Measurements from ENCODE around the gene PKD2L1.
"Not testable (repeated sequence)": the region's sequence is repeated elsewhere in the genome, so short reads cannot be mapped to it uniquely, and the experiment has no call there.

Gene PKD2L1

DNA sequence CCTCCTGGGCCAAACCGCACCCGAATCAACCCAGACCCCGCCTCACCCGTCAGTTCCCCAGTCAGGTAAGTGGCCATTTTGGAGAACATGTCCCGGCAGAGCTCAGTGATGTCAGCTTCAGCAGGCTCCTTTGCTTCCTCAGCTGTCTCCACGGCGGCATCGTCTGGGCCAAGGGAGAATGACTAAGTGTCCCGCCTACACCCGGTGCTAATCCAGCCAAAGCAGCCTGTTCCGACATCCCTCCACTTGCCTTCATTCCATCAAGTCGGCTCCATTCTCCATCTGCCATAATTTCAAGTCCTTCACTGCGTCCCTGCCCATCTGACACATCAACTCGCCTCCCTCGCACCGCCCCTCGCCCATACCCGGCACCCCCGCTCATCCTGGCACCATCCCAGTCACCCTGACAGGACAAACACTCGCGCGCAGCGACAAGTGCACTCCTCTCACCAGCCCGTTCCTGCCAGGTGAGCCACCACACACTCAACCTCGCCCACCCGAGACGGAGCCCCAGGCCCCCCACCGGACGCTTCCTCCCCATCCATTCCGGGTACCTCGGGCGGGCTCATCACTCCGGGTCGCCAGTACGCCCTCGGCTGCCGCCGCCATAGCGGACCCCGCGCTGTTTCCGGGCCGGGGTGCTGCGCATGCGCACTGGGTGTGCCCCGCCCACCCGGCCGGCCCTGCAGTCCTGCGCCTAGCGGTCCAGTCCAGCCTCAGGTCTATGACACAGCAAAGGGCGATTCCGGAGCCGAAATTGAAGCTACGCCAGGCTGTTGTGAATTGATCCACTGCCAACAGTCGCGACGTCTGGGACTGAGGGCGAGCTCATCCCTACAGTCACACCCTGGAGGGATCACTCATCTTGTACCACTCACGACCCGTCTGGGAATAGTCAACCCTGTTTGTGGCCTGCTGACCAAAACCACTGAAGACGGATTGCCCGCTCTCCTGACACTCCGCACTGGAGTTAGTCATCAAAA, 43.7 kb downstream of the PKD2L1 start, which contains the start of gene BLOC1S2:
Gene BLOC1S2, minus strand, starts transcription at position 630 of the 983 bp plus-strand sequence. Its CDS starts 21 bp downstream, at position 609.
- DNase-seq (ENCODE audit: low read depth in 2 of 2), result peak; percentile 81 to 82

DNA sequence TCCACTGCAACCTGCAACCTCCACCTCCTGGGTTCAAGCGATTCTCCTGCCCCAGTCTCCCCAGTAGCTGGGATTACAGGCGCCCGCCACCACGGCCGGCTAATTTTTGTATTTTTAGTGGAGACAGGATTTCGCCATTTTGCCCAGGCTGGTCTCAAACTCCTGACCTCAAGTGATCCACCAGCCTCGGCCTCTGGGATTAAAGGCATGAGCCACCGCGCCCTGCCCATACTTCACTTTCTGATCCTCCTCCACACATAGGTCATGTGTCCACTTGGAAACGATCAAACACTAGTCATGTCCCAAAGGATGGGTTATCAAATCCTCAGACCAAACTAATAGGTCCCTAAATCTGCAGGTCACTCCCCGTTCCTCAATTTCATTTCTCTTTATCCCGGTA, 44.7 kb downstream of the PKD2L1 start:
- not testable (repeated sequence) for DNase-seq (ENCODE audit: low read depth in 2 of 2)

DNA sequence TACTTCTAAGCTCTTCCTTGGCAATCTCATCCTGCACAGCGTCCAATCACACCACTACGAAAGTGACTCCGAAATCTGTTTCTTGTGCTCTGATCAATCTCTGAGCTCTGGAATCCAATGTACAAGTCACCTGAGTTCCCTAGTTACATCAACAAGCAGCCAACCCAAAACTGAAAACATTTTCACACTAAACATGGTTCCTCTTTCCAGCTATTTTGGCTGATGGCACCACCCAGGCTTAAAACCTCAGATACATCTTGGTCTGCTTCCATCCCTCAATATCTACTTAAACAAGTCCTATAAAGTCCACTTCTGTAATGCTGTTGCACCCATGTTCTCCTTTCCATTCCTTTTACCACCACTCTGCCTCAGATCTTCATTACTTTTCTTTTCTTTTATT, 47.1 kb downstream of the PKD2L1 start:
- DNase-seq (ENCODE audit: low read depth in 2 of 2), result no peak

DNA sequence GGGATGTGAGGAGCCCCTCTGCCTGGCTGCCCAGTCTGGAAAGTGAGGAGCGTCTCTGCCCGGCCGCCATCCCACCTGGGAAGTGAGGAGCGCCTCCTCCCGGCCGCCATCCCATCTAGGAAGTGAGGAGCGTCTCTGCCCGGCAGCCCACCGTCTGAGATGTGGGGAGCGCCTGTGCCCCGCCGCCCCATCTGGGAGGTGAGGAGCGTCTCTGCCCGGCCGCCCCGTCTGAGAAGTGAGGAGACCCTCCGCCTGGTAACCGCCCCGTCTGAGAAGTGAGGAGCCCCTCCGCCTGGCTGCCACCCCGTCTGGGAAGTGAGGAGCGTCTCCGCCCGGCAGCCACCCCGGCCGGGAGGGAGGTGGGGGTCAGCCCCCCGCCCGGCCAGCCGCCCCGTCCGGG, 53.1 kb downstream of the PKD2L1 start:
- DNase-seq (ENCODE audit: low read depth in 2 of 2), result not testable (repeated sequence)

DNA sequence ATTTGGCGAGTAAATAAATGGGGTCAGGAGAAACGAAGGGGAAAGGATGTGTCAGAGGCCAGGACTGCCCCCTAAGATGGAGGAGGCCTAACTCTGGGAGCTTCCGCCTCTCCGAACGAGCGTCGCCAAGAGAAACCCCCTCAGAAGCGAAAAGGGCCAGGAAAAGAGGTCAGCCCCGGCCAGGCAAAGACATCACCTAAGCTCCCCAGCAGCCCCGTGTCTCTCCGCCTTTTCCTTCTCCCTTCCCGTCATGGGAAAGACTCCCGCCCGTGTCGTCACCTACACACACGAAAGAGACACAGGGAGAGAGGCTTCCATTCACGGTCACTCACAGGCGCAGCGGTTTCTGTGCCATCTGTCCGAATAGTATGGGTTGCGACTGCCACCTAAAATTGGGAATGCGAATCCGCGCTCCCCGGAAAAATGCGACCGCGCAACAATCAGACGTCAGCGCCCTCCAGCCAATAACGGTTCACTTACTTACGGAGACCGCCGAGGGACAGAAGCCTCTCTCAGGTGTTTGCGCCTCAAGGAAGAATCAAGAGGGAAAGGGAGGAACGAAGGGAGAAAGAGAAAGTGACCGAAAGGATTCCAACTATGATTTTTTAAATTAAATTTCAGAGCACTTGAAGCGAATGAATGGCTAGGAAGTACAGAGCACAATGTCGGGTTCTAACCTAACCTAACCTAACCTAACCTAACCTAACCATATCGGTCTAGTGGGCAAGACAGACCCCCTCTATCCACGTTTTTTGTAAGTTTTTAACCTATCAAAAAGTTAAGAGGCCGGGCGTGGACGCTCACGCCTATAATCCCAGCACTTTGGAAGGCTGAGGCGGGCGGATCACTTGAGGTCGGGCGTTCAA, 62.6 kb downstream of the PKD2L1 start, which contains the start of gene CWF19L1:
Gene CWF19L1, minus strand, starts transcription at position 400 of the 866 bp plus-strand sequence. Its CDS starts 45 bp downstream, at position 355.
- DNase-seq (ENCODE audit: low read depth in 2 of 2), result peak; percentile 49 to 67

DNA sequence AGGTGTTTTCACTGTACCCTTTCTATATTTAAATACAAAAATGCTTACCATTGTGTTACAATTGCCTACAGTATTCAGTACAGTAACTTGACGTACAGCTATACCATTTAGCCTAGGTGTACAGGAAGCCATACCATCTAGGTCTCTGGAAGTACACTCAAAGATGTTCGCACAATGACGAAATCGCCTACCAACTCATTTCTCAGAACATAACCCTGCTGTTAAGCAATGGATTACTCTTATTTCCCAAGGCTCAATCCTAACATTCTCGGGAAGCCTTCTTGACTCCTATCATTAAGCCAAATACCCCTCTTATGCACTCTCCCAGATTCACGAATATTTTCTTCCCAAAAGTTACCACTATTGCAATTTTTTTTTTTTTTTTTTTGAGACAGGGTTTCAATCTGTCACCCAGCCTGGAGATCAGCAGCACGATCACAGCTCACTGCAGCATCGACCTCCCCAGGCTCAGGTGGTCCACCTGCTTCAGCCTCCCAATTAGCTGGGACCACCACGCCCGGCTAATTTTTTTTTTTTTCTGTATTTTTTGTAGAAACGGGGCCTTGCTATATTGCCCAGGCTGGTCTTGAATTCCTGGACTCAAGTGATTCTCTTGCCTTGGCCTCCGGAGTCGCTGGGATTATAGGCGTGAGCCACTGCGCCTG, 64.1 kb downstream of the PKD2L1 start:
- DNase-seq (ENCODE audit: low read depth in 2 of 2), result no peak

DNA sequence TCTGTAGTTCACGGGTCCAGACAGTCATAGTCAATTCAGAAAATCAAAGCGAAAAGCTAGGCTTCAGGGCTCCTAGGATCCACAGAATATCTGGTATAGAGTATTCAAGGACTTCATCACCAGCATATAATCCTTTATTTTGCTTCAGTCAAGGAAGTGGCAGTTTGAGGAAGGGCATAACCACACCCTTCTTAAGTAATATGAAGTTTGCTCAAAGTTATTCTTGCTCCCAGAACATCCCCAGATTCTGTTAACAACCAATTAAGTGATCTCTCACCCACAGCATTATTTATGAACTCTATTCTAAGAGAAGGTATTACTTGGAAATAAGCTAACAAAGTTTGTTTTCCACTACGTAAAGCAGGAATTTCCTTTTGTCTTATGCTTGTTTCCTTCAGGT, 75.8 kb downstream of the PKD2L1 start:
- DNase-seq (ENCODE audit: low read depth in 2 of 2), result no peak

DNA sequence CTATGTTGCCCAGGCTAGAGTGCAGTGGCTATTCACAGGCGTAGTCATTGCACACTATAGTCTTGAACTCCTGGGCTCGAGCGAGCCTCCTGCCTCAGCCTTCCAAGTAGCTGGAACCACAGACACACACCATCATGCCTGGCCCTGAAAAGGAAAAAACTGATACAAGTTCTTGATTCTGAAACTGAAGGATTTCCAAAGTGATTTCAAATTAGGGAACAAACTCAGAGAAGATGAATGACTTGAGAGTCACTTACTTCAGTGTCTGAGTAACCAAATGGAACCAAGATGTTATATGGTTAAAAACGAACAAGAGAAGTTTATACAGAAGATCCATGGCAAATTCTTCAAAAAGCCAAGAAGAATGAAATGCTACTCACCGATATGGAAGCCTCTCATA, 77.0 kb downstream of the PKD2L1 start:
- no peak for DNase-seq (ENCODE audit: low read depth in 2 of 2)

DNA sequence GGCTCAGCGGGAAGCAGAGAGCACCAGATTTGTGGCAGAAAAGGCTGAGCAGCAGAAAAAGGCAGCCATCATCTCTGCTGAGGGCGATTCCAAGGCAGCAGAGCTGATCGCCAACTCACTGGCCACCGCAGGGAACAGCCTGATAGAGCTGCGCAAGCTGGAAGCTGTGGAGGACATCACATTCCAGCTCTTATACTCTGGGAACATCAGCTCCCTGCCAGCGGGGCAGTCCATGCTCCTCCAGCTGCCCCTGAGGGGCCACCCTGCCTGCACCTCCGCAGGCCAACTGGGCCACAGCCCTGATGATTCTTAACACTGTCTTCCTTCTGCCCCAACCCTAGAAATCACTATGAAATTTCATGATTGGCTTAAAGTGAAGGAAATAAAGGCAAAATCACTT, 81.2 kb downstream of the PKD2L1 start:
- no peak for DNase-seq (ENCODE audit: low read depth in 2 of 2)

DNA sequence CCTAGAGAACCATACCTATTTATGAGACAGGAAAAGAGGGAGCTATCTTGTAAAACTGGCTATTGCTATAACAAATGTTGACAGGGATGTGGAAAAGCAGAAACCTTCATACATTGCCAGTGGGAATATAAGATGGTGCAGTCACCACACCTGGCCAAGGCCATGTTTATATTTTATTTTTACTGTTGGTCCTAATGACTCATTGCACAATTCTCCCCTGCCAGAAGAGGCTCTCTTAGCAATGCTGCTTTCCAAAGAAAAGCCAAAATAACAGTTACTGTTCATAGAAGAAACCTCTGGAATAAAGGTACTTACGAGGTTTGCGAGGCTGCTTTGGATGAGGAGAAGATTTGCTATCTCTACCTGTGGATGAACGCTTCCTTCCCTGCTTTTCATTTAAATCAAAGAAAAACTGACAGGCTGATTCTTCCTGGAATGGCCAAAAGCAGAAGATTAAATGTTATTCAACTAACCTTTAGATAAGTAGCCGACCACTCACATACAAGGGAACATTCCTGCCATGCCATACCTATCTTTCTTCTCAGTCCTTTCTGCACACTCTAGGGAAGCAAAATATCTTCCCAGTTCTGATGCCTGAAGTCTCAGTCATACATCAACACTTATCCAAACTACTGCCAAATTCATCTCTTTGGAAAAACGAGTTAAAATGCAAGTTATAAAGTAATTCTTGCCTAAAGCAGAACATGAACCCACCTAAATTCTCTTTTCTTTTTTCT, 84.4 kb downstream of the PKD2L1 start:
- DNase-seq (ENCODE audit: low read depth in 2 of 2), result no peak

DNA sequence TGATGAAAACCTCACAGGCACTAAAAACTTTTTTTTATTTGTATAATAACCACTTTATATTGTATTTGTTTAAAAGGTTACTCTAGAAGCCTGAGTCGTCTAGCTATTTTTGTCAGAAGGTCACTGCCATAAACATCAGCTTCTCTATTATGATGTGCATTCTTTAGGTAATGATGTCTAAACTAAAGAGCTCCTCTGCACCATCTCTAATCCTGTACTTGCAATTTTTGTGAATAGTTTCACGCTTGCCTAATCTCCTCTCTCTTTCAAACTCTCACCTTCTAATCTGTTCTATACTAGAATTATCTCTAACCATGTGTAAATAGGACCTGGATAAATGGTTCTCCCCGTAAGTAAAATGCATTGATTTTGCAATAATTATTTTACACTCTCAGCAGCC, 90.2 kb downstream of the PKD2L1 start:
- no peak for DNase-seq (ENCODE audit: low read depth in 2 of 2)

DNA sequence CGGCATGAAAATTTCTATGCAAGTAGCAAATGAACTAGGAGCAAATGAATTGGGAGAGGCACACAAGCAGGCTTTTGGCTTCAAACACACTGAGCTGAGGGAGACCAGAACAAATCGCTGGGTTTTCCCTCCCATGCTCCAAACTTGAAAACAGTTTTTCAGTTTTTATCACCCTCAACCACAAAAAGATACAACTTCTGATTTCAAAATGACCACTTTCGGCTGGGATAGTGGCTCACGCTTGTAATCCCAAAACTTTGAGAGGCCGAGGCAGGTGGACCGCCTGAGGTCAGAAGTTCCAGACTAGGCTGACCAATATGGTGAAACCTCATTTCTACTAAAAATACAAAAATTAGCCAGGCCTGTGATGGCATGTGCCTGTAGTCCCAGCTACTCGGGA, 91.6 kb downstream of the PKD2L1 start:
- no peak for DNase-seq (ENCODE audit: low read depth in 2 of 2)

Measured in stimulated activated CD4-positive, alpha-beta T cell treated with anti-CD3 and anti-CD28 coated beads, Interleukin-15, amount 100 ng/mL, for 48 hours (primary cell).